Measurements from ENCODE around the gene SNRNP25.
"Not testable (repeated sequence)": the region's sequence is repeated elsewhere in the genome, so short reads cannot be mapped to it uniquely, and the experiment has no call there.

SNRNP25 gene

GRCh38 chr16:53346-54236 lies at the start of gene SNRNP25, which contains the start of gene POLR3K:
Gene SNRNP25 (plus strand): TSS chr16:53828. CDS start chr16:54017, 189 bp downstream.
Gene POLR3K (minus strand): TSS chr16:53608. CDS start chr16:53586, 22 bp downstream.
- FAIRE-seq = no peak

- no peak for FAIRE-seq
Measured at GRCh38 chr16:9903-10665, 43.5 kb upstream of the SNRNP25 start.

GRCh38 chr16:10772-11171 lies 42.9 kb upstream of the SNRNP25 start:
- FAIRE-seq = not testable (repeated sequence)

- FAIRE-seq = not testable (repeated sequence)
Measured at GRCh38 chr16:17062-17765, 36.4 kb upstream of the SNRNP25 start.

GRCh38 chr16:20886-21285 lies 32.7 kb upstream of the SNRNP25 start:
- FAIRE-seq = not testable (repeated sequence)

GRCh38 chr16:24151-24550 lies 29.5 kb upstream of the SNRNP25 start:
- FAIRE-seq = not testable (repeated sequence)

GRCh38 chr16:25926-26348 lies 27.7 kb upstream of the SNRNP25 start:
- not testable (repeated sequence) for FAIRE-seq

GRCh38 chr16:30627-31026 lies 23.0 kb upstream of the SNRNP25 start:
- FAIRE-seq = not testable (repeated sequence)

GRCh38 chr16:33154-33876 lies 20.3 kb upstream of the SNRNP25 start:
- not testable (repeated sequence) for FAIRE-seq

- FAIRE-seq = no peak
Measured at GRCh38 chr16:33877-34647, 19.6 kb upstream of the SNRNP25 start.

GRCh38 chr16:34648-34987 lies 19.0 kb upstream of the SNRNP25 start:
- no peak for FAIRE-seq

- FAIRE-seq = no peak
Measured at GRCh38 chr16:35011-35677, 18.5 kb upstream of the SNRNP25 start.

- no peak for FAIRE-seq
Measured at GRCh38 chr16:35678-36305, 17.8 kb upstream of the SNRNP25 start.

- no peak for FAIRE-seq
Measured at GRCh38 chr16:36336-36984, 17.2 kb upstream of the SNRNP25 start.

- no peak for FAIRE-seq
Measured at GRCh38 chr16:37511-37910, 16.1 kb upstream of the SNRNP25 start.

- FAIRE-seq = not testable (repeated sequence)
Measured at GRCh38 chr16:38206-38605, 15.4 kb upstream of the SNRNP25 start.

- FAIRE-seq = no peak
Measured at GRCh38 chr16:38941-39892, 14.4 kb upstream of the SNRNP25 start.

- no peak for FAIRE-seq
Measured at GRCh38 chr16:41439-42068, 12.1 kb upstream of the SNRNP25 start.
